GM12891 (cell line): ENCODE measurements around the gene WDR45B.

ENCODE experiments used
- DNase-seq: peaks from one replicate; pipeline ENCODE4 v3.0.0; 2011; ENCODE audit warnings: low spot score; ENCODE audit not compliant: insufficient read length
- FAIRE-seq: peaks from 2 replicates; lab custom pipeline; 2011; peaks lifted over from hg19 to GRCh38; lab: Jason Lieb, UNC
- PAX5 ChIP-seq: IDR thresholded peaks from 2 replicates; pipeline ENCODE4 v1.6.1; 2011; ENCODE audit warnings: low read length, moderate library complexity, mild to moderate bottlenecking; ENCODE audit not compliant: insufficient read depth, severe bottlenecking
- POLR2A ChIP-seq: IDR thresholded peaks from 2 replicates; pipeline ENCODE4 v1.6.1; 2011; ENCODE audit warnings: low read depth, low read length, control low read depth
- POLR2AphosphoS5 ChIP-seq: IDR thresholded peaks from 2 replicates; pipeline ENCODE4 v1.6.1; 2011; ENCODE audit warnings: low read depth, low read length, control low read depth
- POU2F2 ChIP-seq: IDR thresholded peaks from 2 replicates; pipeline ENCODE4 v1.6.1; 2011; ENCODE audit warnings: low read depth, mild to moderate bottlenecking, control low read depth, low read length, moderate library complexity
- SPI1 ChIP-seq: IDR thresholded peaks from 2 replicates; pipeline ENCODE4 v1.6.1; 2011; ENCODE audit warnings: low read depth, low read length, control low read depth
- TAF1 ChIP-seq: IDR thresholded peaks from 2 replicates; pipeline ENCODE4 v1.6.1; 2011; ENCODE audit warnings: low read depth, low read length, control low read depth

The WDR45B gene

GRCh38 chr17:82678265-82678891, 30.1 kb upstream of the WDR45B start:
- FAIRE-seq (no peak), DNase-seq (no peak)
- TF ChIP-seq PAX5 = no peak
- no peak for TF ChIP-seq POU2F2
- no peak for TF ChIP-seq POLR2A
- TF ChIP-seq SPI1 = no peak
- TF ChIP-seq POLR2AphosphoS5 = no peak
- no peak for TF ChIP-seq TAF1

- no peak for FAIRE-seq
- no peak for DNase-seq
- TF ChIP-seq POLR2A (no peak), SPI1 (no peak), TAF1 (no peak), POLR2AphosphoS5 (no peak), PAX5 (no peak), POU2F2 (no peak)
Measured at GRCh38 chr17:82677353-82677925, 29.2 kb upstream of the WDR45B start.

- no peak for DNase-seq
- no peak for FAIRE-seq
- TF ChIP-seq POLR2A = no peak
- no peak for TF ChIP-seq TAF1
- TF ChIP-seq POLR2AphosphoS5 = no peak
- no peak for TF ChIP-seq SPI1
- no peak for TF ChIP-seq PAX5
- TF ChIP-seq POU2F2 = no peak
Measured at GRCh38 chr17:82675476-82676245, 27.4 kb upstream of the WDR45B start.

GRCh38 chr17:82674656-82675475, 26.6 kb upstream of the WDR45B start:
- no peak for TF ChIP-seq SPI1
- no peak for TF ChIP-seq POU2F2
- no peak for TF ChIP-seq PAX5
- no peak for TF ChIP-seq TAF1
- no peak for TF ChIP-seq POLR2AphosphoS5
- no peak for TF ChIP-seq POLR2A
- DNase-seq (no peak), FAIRE-seq (no peak)

- DNase-seq (no peak), FAIRE-seq (peak; percentile 69)
- TF ChIP-seq POU2F2 = no peak
- TF ChIP-seq TAF1 = no peak
Measured at GRCh38 chr17:82670661-82671450, 22.6 kb upstream of the WDR45B start.

- TF ChIP-seq TAF1 (no peak), POLR2A (no peak), SPI1 (no peak), POU2F2 (no peak), PAX5 (peak; percentile 20)
- FAIRE-seq (peak; percentile 90), DNase-seq (peak; percentile 84)
Measured at GRCh38 chr17:82668631-82669099, 20.4 kb upstream of the WDR45B start.

- no peak for FAIRE-seq
- DNase-seq = no peak
- TF ChIP-seq POLR2A (no peak), POU2F2 (no peak), PAX5 (no peak), TAF1 (no peak), SPI1 (no peak), POLR2AphosphoS5 (no peak)
Measured at GRCh38 chr17:82668024-82668630, 19.9 kb upstream of the WDR45B start.

- FAIRE-seq (no peak), DNase-seq (no peak)
- TF ChIP-seq TAF1 = no peak
- no peak for TF ChIP-seq PAX5
- no peak for TF ChIP-seq POU2F2
- TF ChIP-seq POLR2A = no peak
- no peak for TF ChIP-seq SPI1
- no peak for TF ChIP-seq POLR2AphosphoS5
Measured at GRCh38 chr17:82667668-82668000, 19.4 kb upstream of the WDR45B start.
